Skin epidermis (tissue), 12 donors: ENCODE data around the gene SCN5A.
A peak's percentile ranks its signal among the peaks of the same experiment; 100 is the strongest.

Experiments used
- H3K27ac ChIP-seq, 21 experiments: fragments of 200-600 bp; sonication (generic) in 11 of 21; one replicate each; pipeline ENCODE4 v1.5.0; 2020; ENCODE audit warnings: mild to moderate bottlenecking in 3 of 21, inconsistent platforms in 2 of 21, moderate library complexity in 2 of 21
- H3K4me3 ChIP-seq, 7 experiments: fragments of 200-600 bp; sonication (generic) in 2 of 7; one replicate each; pipeline ENCODE4 v1.5.0; 2020; ENCODE audit warnings: inconsistent platforms in 2 of 7, mild to moderate bottlenecking in 2 of 7, moderate library complexity in 1 of 7

The SCN5A gene

DNA sequence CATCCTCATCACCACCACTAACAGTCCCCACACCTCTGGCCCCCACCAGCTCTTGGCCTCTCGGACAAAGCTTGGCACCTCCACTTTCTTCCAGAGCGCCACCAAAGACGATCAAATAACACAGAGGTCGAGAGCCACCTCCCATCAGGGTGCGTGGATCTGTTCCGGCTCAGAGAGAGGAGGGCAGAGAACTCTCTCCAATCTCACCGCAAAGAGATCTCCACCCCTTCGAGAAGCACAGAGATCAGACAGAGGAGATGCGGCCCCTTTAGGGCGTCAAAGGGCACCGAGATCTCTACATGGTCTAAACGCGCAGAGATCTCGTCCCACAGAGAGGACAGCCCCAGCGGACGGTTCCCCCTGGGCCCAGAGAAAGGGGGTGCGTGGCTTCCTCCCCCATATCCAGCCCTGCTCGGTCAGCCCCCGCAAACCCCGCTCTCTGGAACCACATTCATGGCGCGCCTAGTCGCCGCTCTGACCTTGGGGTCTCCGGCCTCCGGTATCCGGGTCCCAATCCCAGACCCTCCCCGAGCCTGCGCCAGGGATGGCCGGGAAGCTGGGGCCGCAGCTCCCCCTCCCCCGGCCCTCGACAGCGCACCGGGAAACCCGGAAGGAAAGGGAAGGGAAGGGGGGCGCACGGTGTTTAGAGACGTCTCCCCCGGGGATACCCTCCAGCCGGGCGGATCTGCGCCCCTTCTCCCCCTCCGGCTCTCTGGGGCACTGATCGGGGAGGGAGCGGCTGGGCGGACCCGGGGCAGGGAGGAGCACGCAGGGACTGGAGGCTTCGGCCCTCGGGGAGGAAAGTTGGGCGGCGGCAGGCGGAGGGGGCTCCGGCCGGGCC is 608 bp downstream of the SCN5A start:
- peak overlapping the region in 6 of 7 experiments; percentile 14 to 49 (median 35) for H3K4me3 ChIP-seq
- no peak overlapping the region for H3K27ac ChIP-seq

DNA sequence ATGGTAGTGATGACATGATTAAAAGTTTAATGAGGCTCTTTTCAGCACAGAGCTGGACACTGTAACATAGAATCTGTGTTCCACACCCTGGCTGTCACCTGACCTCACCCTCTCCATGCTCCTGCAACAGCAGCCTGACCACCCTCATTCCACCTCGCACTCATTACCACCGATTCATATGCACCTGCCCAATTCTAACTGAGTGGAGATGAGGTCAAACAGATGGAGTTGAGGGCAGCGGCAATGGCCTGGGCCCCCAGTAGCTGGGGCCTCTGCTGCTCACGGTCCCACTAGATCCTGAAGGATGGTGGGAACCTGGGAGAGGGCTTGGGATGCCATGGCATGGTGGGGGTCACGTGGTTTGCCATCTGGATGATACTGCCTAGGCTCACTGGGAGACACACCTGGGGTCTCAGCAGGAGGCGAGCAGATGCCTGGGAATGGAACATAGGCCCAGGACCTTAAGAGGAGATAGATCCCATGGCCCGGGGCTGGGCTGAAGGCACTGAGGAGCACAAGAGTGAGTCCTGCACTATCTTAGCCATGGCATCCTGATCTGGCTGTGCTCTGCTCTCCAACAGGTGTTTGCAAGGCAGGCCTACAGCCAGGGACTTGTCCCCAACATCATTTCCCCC is 1.3 kb downstream of the SCN5A start:
- Histone ChIP-seq H3K27ac (no peak overlapping the region), H3K4me3 (no peak overlapping the region)

DNA sequence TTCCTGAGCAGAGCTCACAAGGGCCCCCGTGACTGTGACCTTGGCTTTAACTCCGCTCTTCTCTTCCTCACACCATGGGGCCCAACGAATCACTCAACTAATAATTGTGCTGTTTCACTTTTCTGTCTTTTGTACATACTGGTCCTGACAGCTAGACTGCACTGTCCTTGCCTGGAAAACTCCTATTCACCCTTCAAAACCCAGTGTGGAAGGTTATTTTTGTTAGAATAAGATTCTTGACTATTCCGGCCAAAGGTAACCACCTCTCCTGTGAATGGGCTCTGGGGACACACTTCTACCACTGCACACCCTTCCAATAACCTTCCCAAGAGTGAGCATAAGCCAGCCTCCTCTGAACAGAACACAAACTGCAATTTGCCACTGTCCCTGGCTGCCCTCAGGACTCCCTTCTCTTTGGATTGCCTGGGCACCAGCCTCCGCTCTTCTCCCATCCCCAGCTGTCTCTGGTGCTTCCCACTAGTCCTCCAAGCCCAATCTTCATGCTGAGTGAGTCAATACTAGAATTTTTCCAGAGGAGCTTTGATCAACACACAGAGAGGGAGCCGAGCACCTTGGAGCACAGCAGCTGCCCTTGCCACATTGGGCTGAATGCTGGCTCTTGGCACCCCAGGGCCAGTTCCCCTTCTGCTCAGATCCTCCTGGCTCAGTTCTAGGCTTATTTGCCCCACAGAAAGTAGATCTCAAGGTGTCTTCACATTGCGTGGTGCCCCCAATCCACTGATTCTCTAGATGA is 2.1 kb downstream of the SCN5A start:
- H3K27ac ChIP-seq = no peak overlapping the region
- H3K4me3 ChIP-seq = no peak overlapping the region

DNA sequence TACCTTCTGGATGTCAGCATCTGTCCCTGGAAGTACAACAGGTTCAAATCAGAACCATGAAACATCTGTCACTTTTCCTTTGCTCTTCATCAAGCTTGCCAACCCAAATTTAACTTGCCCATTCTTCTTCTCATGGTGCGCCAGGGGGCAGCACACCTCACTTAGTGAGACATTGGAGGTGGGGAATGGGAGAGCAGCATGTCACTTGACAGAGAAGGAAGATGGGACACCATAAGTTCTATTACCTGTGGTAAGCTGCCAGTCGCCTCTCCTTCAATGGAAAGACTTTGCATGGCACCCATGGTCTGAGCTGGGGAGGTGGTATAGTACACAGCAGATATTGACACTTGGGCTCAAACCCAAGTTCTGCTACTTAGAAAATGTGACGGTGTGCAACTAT is 2.9 kb downstream of the SCN5A start:
- no peak overlapping the region for H3K4me3 ChIP-seq
- no peak overlapping the region for H3K27ac ChIP-seq

DNA sequence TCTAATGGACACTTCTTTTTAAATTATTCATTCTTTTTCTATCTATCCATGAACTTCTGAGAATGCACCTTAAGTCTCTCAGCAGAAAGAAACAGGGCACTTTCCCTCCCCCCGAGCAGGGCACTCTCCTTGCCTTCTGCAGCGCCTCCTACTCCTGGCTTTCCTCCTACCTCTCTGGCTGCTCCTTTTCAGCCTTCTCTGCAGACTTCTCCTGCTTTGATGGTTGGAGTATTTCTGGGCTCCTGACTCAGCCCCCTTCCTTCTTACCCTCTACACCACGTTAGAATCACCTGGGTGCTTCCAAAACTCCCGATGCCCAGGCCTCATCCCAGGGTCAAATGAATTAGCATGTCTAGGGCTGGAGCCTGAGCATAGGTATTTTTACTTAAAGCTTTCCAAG is 3.4 kb downstream of the SCN5A start:
- Histone ChIP-seq H3K4me3 (no peak overlapping the region), H3K27ac (no peak overlapping the region)

DNA sequence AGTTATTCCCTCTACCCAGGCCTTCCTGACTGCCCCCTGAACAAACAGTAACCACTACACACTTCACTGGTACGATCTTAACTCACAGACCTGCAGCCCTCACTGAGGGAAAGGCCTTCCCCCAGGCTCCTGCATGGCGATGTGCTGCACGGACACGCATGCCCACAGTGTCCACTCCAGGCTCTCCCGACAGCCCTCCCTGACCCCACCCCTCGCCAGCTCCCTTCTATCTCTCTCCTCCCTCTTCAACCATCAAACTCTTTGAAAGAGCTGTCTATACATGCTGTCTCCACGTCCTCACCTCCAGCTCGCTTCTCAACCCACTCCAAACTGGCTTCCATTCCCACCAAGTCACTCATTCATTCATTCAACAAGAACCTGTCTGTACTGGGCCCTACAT is 3.9 kb downstream of the SCN5A start:
- H3K27ac ChIP-seq = no peak overlapping the region
- H3K4me3 ChIP-seq = no peak overlapping the region

DNA sequence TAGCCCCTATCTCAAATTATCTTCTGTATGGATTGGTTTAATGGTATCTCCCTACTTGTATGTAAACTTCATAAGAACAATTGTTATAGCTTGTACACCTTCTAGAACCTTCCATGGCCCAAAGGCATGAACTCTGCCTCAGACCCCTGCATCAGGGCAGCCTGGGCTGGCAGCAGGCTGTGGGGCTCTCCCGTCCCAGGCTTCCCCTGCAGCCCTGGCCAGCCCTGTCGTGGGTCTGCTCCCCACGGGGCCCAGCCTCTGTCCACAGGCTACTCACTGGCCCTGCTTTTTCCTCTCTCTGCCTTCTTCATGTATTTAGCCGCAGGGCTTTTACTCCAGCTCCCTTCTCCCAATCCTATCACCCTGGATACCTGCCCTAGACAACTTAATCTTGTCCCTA is 4.4 kb downstream of the SCN5A start:
- no peak overlapping the region for H3K4me3 ChIP-seq
- no peak overlapping the region for H3K27ac ChIP-seq

DNA sequence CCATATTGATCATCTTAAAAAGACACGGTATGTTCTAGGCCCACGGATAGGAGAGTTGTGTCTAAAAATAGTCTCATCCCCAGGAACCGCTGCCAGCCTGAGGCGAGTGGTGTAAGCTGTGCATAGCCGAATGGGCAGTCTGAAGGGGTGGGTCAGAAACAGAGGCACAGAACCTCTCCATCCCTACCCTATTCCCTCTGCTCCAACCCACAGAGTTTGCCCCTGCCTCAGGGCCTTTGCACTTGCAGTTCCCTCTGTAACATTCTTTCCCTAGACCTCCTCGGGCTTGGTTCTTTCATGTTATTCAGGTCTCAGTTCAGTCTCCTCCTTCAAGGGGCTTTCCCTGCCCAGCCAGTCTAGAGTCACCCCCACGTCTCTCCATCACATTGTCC is 4.8 kb downstream of the SCN5A start:
- Histone ChIP-seq H3K27ac (no peak overlapping the region), H3K4me3 (no peak overlapping the region)

DNA sequence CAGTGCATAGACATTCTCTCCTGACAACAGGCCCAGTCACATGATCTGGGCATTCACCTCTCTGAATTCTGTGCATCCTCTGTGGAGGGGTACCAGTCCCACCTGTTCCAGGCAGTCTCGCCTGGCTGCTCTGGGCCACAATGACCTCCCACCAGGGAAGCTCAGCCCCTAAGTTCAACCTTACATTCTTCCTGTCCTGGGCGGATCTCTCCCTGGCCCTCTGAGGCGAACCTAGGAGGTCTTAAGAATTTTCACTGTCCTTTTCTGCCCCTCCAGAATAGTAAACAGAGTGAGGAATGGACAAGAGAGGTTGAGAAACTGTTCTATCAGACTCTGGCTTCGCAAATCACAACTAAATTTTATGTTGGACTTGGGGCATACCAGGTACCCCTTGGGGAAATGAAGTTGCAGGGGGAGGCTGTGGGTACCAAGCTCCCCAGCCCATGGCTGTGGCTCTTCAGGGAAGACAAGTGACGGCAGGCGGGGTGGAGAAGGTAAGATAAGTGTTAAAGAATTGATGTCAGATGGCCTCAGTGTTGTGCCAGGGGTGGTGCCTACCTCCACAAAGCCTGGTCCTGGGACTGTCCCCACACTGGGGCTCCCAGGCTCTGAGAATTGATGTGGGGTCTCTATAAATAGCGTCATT is 5.3 kb downstream of the SCN5A start:
- no peak overlapping the region for H3K27ac ChIP-seq
- H3K4me3 ChIP-seq = no peak overlapping the region

DNA sequence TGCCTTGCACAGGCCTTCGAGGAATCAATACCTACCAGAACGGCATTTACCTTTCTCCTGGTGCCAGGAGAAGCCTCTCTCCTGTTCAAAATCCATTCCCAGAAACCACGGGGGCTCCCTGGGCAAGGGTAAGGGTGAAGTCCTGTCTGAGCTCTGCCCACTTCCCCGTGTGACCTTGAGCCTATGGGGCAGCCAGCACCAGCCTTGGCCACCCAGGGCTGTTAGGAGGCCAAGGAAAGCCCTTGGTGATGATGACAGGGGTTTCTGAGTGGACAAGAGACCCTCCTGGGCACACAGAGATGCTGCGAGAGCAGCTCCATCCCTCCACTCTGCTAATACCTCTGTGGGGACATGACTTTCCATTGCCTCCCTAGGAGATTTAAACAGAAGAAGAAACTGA is 5.9 kb downstream of the SCN5A start:
- H3K27ac ChIP-seq = no peak overlapping the region
- no peak overlapping the region for H3K4me3 ChIP-seq

DNA sequence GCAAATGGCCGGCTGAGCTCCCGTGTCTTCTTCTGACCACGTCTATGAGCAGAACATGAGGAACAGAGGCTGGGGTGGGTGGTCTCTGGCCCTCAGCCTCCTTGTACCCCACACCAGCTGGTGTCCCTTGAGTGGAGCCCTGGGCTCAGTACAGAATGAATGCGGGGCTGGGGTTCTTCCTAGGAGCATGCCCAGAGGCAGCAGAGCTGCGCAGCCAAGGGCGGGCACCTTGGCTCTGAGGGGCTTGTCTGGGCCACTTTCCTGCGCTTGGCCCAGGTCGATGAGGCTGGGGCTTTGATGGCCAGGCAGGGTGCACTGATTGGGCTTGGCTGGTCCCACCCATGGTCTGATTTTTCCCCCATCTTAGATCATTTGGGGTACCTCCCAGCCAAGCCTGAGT is 6.4 kb downstream of the SCN5A start:
- Histone ChIP-seq H3K27ac (no peak overlapping the region), H3K4me3 (no peak overlapping the region)

DNA sequence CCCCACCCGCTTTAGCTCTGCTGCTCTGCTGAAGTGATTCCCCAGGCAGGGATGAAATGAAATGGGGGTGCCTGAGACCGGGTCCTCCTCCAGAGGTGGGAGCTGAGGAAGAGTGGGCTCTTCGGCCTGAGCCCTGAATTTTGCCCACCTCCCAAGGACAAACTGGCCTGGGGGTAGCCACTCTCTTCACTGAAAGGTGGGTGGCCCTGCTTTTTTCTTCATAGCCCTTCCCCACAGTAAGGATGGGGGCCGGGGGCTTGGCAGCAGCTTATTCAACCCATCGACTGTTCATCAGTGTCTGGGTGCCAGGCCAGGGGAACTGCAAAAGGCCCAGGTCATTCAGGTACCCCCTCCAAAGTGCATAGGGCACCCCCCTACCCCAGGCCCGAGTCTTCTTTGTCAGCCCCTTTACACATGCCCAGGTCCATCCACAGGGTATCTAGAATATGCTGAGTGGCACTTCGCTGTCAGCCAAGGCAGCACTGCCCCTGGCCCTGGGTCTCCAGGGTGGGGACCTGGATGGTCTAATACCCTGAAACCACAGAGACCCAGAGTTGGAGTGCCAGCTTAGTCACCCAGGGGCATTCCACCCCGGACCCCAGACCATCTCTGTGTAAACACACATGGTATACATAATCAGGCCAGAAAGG is 7.9 kb downstream of the SCN5A start:
- no peak overlapping the region for H3K4me3 ChIP-seq
- no peak overlapping the region for H3K27ac ChIP-seq

DNA sequence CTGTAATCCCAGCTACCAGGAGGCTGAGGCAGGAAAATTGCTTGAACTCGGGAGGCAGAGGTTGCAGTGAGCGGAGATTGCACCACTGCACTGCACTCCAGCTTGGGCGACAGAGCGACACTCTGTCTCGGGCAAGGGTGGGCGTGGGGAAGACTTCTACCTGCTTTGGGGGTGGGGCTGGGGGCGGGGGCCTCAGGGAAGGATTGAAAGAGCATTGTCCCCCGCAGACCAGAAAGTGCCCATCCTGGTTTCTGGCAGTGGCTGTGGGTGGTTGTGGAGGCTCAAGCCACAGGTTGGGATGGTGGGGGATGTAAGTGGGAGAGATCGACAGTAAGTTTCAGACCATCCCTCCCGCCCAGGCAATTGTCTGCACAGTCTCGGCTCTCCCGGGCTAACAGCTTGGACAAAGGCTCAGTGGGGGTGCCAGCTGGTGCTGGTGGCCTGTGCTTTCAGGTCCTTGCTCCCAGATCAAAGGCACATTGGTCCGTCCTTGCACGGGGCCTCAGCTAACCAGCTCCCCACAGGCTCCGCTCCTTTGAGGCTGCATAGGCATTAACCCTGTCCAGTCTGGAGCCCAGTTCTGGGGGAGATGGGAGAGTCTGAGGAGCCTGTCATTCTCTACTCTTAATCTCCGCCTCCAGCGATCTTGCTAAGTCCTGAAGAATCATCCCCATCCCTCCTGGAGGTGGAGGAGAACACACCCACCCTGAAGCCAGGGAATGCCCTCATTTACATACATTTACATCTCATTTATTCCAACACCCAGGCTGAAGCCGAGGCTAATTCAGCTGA is 8.6 kb downstream of the SCN5A start:
- Histone ChIP-seq H3K4me3 (no peak overlapping the region), H3K27ac (no peak overlapping the region)

DNA sequence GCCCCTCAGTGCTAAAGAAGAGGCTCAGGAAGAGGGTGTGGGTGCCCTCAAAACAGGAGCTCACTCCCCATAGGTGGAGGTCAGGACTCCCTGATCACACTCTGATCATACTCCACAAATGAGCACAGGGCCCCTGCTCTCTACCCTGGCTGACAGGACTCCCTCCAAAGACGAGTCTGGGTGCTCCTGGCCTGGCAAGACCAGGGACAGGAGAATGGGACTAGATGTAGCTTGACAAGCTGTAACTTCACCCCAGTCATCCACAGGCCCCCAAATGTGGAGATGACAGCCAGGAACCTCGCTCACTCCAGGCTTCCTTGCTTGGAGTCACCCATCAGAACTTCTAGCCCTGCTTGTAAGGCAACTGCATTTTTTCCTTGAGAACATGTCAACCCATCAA is 11.1 kb downstream of the SCN5A start:
- H3K4me3 ChIP-seq = no peak overlapping the region
- H3K27ac ChIP-seq = no peak overlapping the region

DNA sequence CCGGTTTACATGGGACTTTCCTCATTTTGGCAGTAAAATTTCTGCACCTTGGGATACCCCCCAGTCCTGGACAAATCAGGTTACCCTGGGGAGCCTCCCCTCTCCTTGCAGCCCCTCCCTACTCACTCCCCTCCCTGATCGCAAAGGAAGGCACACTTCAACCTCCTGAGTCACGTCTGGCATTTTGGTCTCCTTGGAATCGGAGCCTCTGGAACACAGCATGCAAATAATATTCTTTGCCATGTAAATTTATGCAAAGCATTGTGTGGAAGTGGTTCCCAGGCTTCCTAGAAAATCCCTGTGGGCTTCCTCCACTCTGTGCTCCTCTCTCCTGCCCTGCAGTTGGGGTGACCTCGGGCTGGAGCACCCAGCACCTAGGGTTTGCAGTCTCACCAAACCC is 11.6 kb downstream of the SCN5A start:
- no peak overlapping the region for H3K27ac ChIP-seq
- H3K4me3 ChIP-seq = no peak overlapping the region

DNA sequence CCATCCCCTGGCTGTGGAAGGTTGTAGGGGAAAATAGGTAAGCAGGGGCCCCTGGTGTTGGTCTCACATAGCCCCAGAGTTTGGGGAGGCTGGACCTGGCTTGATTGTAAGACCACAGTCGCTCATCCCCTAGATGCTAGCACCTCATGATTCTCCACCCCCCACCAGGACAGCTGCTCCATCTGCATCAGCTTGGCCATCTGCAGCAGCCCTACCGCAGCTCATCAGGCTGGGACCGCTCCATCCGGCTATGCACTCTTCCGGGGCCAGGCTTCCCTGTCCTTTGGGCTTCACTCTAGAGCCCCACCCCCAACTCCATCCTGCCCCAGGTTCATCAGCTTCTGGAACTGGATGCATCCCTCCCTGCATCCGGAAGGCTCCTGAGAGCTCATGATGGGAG is 12.6 kb downstream of the SCN5A start:
- H3K27ac ChIP-seq = no peak overlapping the region
- no peak overlapping the region for H3K4me3 ChIP-seq

DNA sequence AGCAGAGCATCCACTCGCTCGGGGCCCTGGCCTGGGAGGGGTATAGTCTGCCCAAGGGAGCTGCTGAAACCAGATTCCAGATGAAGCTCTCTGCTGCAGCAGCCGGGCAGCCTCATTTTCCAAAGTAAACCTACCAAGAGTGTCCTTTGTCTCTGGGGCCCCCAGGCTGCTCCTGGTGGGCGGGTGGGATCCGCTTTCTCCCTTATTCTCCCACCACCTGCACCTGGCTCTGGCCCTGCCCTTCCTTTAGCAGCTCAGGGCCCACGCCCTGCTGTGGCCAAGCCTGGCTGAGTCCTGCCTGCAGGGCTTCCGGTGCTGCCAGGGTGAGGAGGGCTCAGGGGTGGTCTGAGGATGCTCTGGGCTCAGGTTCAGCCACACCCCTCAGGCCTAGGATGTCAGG is 13.0 kb downstream of the SCN5A start:
- Histone ChIP-seq H3K27ac (no peak overlapping the region), H3K4me3 (no peak overlapping the region)

DNA sequence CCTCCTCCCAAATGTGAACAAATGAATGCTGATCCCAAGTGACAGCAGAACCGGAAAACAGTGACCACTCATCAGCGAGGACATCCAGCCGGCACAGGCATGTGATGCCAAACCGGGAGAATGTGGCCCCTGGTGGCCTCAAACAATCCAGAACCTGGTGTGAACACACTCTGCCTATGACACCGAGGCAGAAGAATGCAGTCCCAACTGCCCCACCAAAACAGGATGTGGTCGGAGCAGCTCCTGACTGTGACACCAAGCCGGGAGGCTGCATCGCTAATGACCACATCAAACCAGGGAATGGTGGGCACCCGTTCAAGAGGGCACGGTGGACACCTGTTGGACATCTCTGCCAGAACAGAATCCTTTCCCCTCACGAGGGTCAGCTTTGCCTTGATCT is 15.4 kb downstream of the SCN5A start:
- no peak overlapping the region for H3K4me3 ChIP-seq
- no peak overlapping the region for H3K27ac ChIP-seq

DNA sequence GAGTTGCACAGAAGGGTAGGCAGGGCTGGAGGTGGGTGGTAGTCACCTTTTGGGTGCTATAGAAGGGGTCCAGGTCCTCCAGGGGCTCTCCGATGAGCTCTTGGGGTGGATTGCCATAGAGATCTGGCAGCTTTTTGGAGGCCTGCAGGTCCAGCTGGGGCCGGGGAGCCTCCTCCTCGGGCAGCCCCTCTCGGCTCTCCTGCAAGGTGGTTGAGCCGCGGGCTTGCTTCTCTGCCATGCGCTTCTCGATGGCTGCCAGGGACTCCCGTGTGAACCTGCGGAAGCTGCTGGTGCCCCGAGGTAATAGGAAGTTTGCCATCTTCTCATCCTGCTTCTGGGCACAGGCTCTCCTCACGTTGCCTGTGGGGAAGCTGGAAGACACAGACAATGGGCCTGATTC is 16.5 kb downstream of the SCN5A start:
- H3K27ac ChIP-seq = no peak overlapping the region
- no peak overlapping the region for H3K4me3 ChIP-seq
